ENCODE results near the gene NFATC3.

The NFATC3 gene

DNA sequence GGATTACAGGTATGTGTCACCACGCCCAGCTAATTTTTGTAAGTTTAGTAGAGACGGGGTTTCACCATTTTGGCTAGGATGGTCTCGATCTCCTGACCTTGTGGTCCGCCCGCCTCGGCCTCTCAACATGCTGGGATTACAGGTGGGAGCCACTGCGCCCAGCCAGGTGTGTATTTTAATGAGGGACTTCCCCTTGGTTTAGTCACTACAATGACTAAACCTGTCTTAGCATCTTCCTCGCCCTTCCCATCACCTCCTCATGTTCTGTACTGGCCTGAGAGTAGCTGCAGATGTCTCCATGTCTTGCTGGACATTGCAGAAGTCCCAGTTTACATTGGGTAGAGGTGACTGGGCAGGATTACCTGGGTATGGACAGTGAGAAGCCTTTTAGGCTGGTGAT, 188.7 kb downstream of the NFATC3 start:
- DNase-seq (ENCODE audit: low read depth in 2 of 2): no peak

DNA sequence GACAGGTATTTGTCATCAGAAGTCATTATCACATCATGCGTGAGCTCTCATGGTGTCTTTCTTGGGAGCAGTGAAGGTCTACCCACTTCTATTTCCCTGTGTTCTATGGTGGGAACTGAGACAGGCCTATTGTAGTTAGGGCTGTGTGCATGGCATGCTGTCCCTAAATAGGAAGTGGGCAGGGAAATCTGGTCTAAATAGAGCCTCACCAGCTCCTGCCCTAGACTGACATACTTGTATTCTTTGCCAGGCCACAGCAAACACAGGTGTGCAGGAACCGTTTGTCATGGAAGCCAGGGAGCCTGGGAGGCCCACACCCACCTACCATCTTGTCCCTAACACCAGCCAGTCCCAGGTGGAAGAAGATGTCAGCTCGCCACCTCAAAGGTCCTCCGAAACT, 189.3 kb downstream of the NFATC3 start:
- no peak for DNase-seq (ENCODE audit: low read depth in 2 of 2)

DNA sequence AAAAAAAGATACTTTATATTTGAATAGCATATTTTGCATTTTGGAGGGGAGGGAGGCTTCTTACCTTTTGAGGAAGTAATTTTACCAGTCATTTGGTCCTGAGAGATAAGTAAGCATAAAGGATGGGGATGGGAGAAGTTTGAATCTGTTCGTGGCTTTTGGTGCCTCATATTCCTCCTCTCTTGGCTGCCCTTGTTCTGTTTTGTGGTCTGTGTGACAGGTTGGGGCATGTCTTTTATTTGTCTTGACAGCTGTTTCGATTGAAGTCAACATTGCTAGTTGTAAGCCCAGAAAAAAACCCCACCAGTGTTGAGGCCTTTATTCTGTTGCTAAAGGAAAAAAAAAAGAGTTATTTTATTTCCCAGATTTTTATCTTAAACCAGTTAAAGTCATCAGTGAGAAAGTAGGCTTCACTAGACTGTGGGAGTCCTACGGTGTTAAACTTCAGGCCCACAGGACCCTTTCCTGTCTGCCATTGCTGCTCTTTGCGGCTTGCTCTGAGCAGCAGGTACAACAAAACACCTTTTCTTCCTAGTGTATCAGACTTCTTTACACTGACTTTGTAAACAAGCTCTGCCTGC, 190.5 kb downstream of the NFATC3 start:
- no peak for DNase-seq (ENCODE audit: low read depth in 2 of 2)

DNA sequence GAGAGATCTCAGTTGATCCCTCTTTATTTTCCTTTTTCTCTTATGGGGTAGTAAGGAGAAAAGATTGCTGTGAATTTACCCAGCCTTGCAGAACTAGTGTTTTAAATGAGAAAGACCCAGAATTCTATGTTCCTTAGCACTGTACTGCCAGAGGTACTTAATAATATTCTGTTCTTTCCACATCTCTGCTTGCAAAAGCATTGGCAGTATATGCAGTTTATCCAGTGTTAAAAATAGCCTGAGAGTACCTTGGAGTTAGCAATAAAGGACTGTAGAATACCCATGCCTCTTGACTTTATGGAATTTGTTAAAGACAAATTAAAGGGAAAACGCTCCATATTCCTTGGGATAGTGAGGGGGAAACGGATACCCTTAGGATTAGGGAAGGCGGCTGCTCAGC, 191.1 kb downstream of the NFATC3 start:
- DNase-seq (ENCODE audit: low read depth in 2 of 2): no peak
